ENCODE measurements around the gene DTNBP1. TPM values are rescaled to one million over a fixed set of nuclear protein-coding genes. Genes with fewer than 3 reads are reported as not detected.

Gene DTNBP1
- total RNA-seq, 1 donor from 2014 or later, result 20.1 TPM

- Mint-ChIP-seq H3K4me1 (ENCODE audit: unreplicated experiment) (peaks cover 36% of the 10 kb centered on the region), H3K9me3 (ENCODE audit: unreplicated experiment) (no peaks in the 10 kb centered on the region), H3K4me3 (ENCODE audit: unreplicated experiment) (no peak overlapping the region), H3K27me3 (ENCODE audit: unreplicated experiment) (no peaks in the 10 kb centered on the region), H3K36me3 (ENCODE audit: unreplicated experiment) (no peaks in the 10 kb centered on the region), H3K27ac (ENCODE audit: unreplicated experiment) (no peak overlapping the region)
- no peak for TF ChIP-seq CTCF (IDR thresholded peaks at IDR 0.05)
- peak; percentile 38 for DNase-seq (ENCODE audit: extremely low spot score, unreplicated experiment)
Measured at GRCh38 chr6:15554728-15555100, 108.1 kb downstream of the DTNBP1 start.

DNA sequence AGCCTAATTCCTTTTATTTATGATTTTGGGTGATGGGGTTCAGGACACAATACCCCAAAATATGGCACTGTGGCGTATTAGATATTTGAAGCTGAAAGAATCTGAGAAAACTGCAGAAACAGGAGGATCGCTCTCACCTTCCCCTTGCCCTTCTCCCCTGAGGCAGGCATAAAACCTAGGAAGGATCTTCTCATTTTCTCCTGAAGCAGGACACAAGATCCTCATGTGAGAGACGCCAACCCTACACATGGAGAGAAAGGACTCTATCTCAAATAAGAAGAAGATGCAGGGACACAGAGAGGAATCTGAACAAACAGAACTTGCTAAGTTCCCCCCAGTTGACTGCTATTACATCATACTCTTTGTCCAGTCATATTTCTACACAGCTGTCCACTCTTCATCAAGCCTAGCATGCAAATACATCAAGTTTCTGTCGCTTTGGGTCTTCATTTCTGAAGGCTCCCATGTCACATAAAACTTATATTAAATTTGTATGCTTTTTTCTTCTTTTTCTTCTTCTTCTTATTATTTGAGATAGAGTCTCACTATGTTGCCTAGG lies 109.0 kb downstream of the DTNBP1 start:
- Mint-ChIP-seq H3K36me3 (ENCODE audit: unreplicated experiment) (no peaks in the 10 kb centered on the region), H3K4me1 (ENCODE audit: unreplicated experiment) (peaks cover 39% of the 10 kb centered on the region), H3K4me3 (ENCODE audit: unreplicated experiment) (no peak overlapping the region), H3K9me3 (ENCODE audit: unreplicated experiment) (no peaks in the 10 kb centered on the region), H3K27me3 (ENCODE audit: unreplicated experiment) (no peaks in the 10 kb centered on the region), H3K27ac (ENCODE audit: unreplicated experiment) (no peak overlapping the region)
- no peak for TF ChIP-seq CTCF (IDR thresholded peaks at IDR 0.05)
- DNase-seq (ENCODE audit: extremely low spot score, unreplicated experiment), result no peak

GRCh38 chr6:15553031-15553430 lies 109.8 kb downstream of the DTNBP1 start:
- no peaks in the 10 kb centered on the region for H3K36me3 Mint-ChIP-seq (ENCODE audit: unreplicated experiment)
- DNase-seq (ENCODE audit: extremely low spot score, unreplicated experiment), result peak; percentile 2
- H3K4me3 Mint-ChIP-seq (ENCODE audit: unreplicated experiment), result no peak overlapping the region
- no peak for TF ChIP-seq CTCF (IDR thresholded peaks at IDR 0.05)
- H3K4me1 Mint-ChIP-seq (ENCODE audit: unreplicated experiment), result peaks cover 41% of the 10 kb centered on the region
- H3K9me3 Mint-ChIP-seq (ENCODE audit: unreplicated experiment), result no peaks in the 10 kb centered on the region
- H3K27me3 Mint-ChIP-seq (ENCODE audit: unreplicated experiment), result no peaks in the 10 kb centered on the region
- H3K27ac Mint-ChIP-seq (ENCODE audit: unreplicated experiment), result peak overlapping the region; percentile 63

DNA sequence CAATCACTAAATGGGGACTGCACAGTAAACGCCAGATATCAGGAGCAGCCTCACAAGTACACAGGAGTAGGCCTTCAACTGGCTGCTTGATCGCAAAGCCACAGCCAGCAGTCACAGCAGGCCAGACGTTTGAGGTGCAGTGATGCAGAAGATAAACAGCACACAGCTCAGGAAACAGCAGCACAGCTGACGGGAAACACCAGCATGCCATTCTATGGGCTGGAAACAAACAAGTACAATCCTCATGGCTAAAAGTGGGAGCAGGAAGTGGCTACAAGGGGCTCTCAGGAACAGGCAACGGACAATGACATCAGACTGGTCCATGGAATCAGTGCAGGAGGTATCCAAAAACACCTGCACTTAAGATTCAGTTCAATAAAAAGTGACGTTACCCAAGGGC lies 111.0 kb downstream of the DTNBP1 start:
- H3K9me3 Mint-ChIP-seq (ENCODE audit: unreplicated experiment), result no peaks in the 10 kb centered on the region
- no peaks in the 10 kb centered on the region for H3K36me3 Mint-ChIP-seq (ENCODE audit: unreplicated experiment)
- H3K4me3 Mint-ChIP-seq (ENCODE audit: unreplicated experiment), result no peak overlapping the region
- H3K27me3 Mint-ChIP-seq (ENCODE audit: unreplicated experiment), result no peaks in the 10 kb centered on the region
- no peak for TF ChIP-seq CTCF (IDR thresholded peaks at IDR 0.05)
- H3K4me1 Mint-ChIP-seq (ENCODE audit: unreplicated experiment), result peaks cover 52% of the 10 kb centered on the region
- peak; percentile 36 for DNase-seq (ENCODE audit: extremely low spot score, unreplicated experiment)
- no peak overlapping the region for H3K27ac Mint-ChIP-seq (ENCODE audit: unreplicated experiment)

GRCh38 chr6:15551262-15551661 lies 111.6 kb downstream of the DTNBP1 start:
- no peaks in the 10 kb centered on the region for H3K36me3 Mint-ChIP-seq (ENCODE audit: unreplicated experiment)
- H3K27me3 Mint-ChIP-seq (ENCODE audit: unreplicated experiment), result no peaks in the 10 kb centered on the region
- peaks cover 53% of the 10 kb centered on the region for H3K4me1 Mint-ChIP-seq (ENCODE audit: unreplicated experiment)
- H3K4me3 Mint-ChIP-seq (ENCODE audit: unreplicated experiment), result no peak overlapping the region
- no peaks in the 10 kb centered on the region for H3K9me3 Mint-ChIP-seq (ENCODE audit: unreplicated experiment)
- no peak for TF ChIP-seq CTCF (IDR thresholded peaks at IDR 0.05)
- no peak overlapping the region for H3K27ac Mint-ChIP-seq (ENCODE audit: unreplicated experiment)
- DNase-seq (ENCODE audit: extremely low spot score, unreplicated experiment), result no peak
